ENCODE results near the gene GGNBP2. TPM values are rescaled to one million over a fixed set of nuclear protein-coding genes. Genes with fewer than 3 reads are reported as not detected.

The GGNBP2 gene
- total RNA-seq, 1 experiment from 2014 or later = 27.6 TPM

GRCh38 chr17:36553459-36553858, 8.7 kb downstream of the GGNBP2 start:
- Histone ChIP-seq H3K27me3 (ENCODE audit: control insufficient read depth, insufficient read depth, low read length) (no peaks in the 10 kb centered on the region), H3K4me3 (ENCODE audit: insufficient read depth, low read depth, low read length) (no peak overlapping the region), H3K36me3 (replicated peaks; ENCODE audit: control insufficient read depth, insufficient read depth, low read length) (peaks cover 4% of the 10 kb centered on the region)
- no peak for DNase-seq

GRCh38 chr17:36566081-36566480, 21.4 kb downstream of the GGNBP2 start:
- DNase-seq = no peak
- peaks cover 4% of the 10 kb centered on the region for H3K36me3 ChIP-seq (replicated peaks; ENCODE audit: control insufficient read depth, insufficient read depth, low read length)

GRCh38 chr17:36575028-36575427, 30.3 kb downstream of the GGNBP2 start:
- no peaks in the 10 kb centered on the region for H3K27me3 ChIP-seq (ENCODE audit: control insufficient read depth, insufficient read depth, low read length)
- no peak for DNase-seq
- H3K36me3 ChIP-seq (replicated peaks; ENCODE audit: control insufficient read depth, insufficient read depth, low read length) = peaks cover 8% of the 10 kb centered on the region
- no peak overlapping the region for H3K4me3 ChIP-seq (ENCODE audit: insufficient read depth, low read depth, low read length)

More at GRCh38 chr17:36566081-36566480, 21.4 kb downstream of the GGNBP2 start:
- no peaks in the 10 kb centered on the region for H3K27me3 ChIP-seq (ENCODE audit: control insufficient read depth, insufficient read depth, low read length)
- H3K4me3 ChIP-seq (ENCODE audit: insufficient read depth, low read depth, low read length) = no peak overlapping the region

GRCh38 chr17:36576793-36577192, 32.1 kb downstream of the GGNBP2 start:
- no peak overlapping the region for H3K4me3 ChIP-seq (ENCODE audit: insufficient read depth, low read depth, low read length)
- no peak for DNase-seq
- H3K36me3 ChIP-seq (replicated peaks; ENCODE audit: control insufficient read depth, insufficient read depth, low read length) = peaks cover 11% of the 10 kb centered on the region
- H3K27me3 ChIP-seq (ENCODE audit: control insufficient read depth, insufficient read depth, low read length) = no peaks in the 10 kb centered on the region

- peaks cover 12% of the 10 kb centered on the region for H3K36me3 ChIP-seq (replicated peaks; ENCODE audit: control insufficient read depth, insufficient read depth, low read length)
- H3K4me3 ChIP-seq (ENCODE audit: insufficient read depth, low read depth, low read length) = no peak overlapping the region
- no peaks in the 10 kb centered on the region for H3K27me3 ChIP-seq (ENCODE audit: control insufficient read depth, insufficient read depth, low read length)
- no peak for DNase-seq
Measured at GRCh38 chr17:36578671-36579070, 34.0 kb downstream of the GGNBP2 start.

- Histone ChIP-seq H3K36me3 (replicated peaks; ENCODE audit: control insufficient read depth, insufficient read depth, low read length) (peaks cover 14% of the 10 kb centered on the region), H3K4me3 (ENCODE audit: insufficient read depth, low read depth, low read length) (no peak overlapping the region), H3K27me3 (ENCODE audit: control insufficient read depth, insufficient read depth, low read length) (no peaks in the 10 kb centered on the region)
- DNase-seq = no peak
Measured at GRCh38 chr17:36583787-36584186, 39.1 kb downstream of the GGNBP2 start.

GRCh38 chr17:36586138-36586537, 41.4 kb downstream of the GGNBP2 start:
- DNase-seq = no peak
- no peaks in the 10 kb centered on the region for H3K27me3 ChIP-seq (ENCODE audit: control insufficient read depth, insufficient read depth, low read length)
- no peak overlapping the region for H3K4me3 ChIP-seq (ENCODE audit: insufficient read depth, low read depth, low read length)
- peaks cover 10% of the 10 kb centered on the region for H3K36me3 ChIP-seq (replicated peaks; ENCODE audit: control insufficient read depth, insufficient read depth, low read length)

- Histone ChIP-seq H3K4me3 (ENCODE audit: insufficient read depth, low read depth, low read length) (no peak overlapping the region), H3K27me3 (ENCODE audit: control insufficient read depth, insufficient read depth, low read length) (no peaks in the 10 kb centered on the region), H3K36me3 (replicated peaks; ENCODE audit: control insufficient read depth, insufficient read depth, low read length) (peaks cover 8% of the 10 kb centered on the region)
- DNase-seq = no peak
Measured at GRCh38 chr17:36590082-36590481, 45.4 kb downstream of the GGNBP2 start.

GRCh38 chr17:36591434-36592315, 47.0 kb downstream of the GGNBP2 start, which contains the start of gene DHRS11:
DHRS11 (plus strand) TSS chr17:36591879; CDS start chr17:36592010, 131 bp downstream.
- Histone ChIP-seq H3K4me3 (ENCODE audit: insufficient read depth, low read depth, low read length) (peak within 1 kb of the TSS; percentile 79), H3K27me3 (ENCODE audit: control insufficient read depth, insufficient read depth, low read length) (no peaks in the 10 kb centered on the region), H3K36me3 (replicated peaks; ENCODE audit: control insufficient read depth, insufficient read depth, low read length) (peaks cover 7% of the 10 kb centered on the region)
- peak; percentile 99 for DNase-seq

- Histone ChIP-seq H3K27me3 (ENCODE audit: control insufficient read depth, insufficient read depth, low read length) (no peaks in the 10 kb centered on the region), H3K4me3 (ENCODE audit: insufficient read depth, low read depth, low read length) (peak overlapping the region; percentile 79), H3K36me3 (replicated peaks; ENCODE audit: control insufficient read depth, insufficient read depth, low read length) (peaks cover 5% of the 10 kb centered on the region)
- peak; percentile 87 for DNase-seq
Measured at GRCh38 chr17:36592316-36592715, 47.6 kb downstream of the GGNBP2 start.

GRCh38 chr17:36592716-36593321, 48.1 kb downstream of the GGNBP2 start:
- DNase-seq = peak; percentile 47
- Histone ChIP-seq H3K4me3 (ENCODE audit: insufficient read depth, low read depth, low read length) (peak overlapping the region; percentile 79), H3K36me3 (replicated peaks; ENCODE audit: control insufficient read depth, insufficient read depth, low read length) (peaks cover 5% of the 10 kb centered on the region), H3K27me3 (ENCODE audit: control insufficient read depth, insufficient read depth, low read length) (no peaks in the 10 kb centered on the region)

- no peak for DNase-seq
- Histone ChIP-seq H3K27me3 (ENCODE audit: control insufficient read depth, insufficient read depth, low read length) (no peaks in the 10 kb centered on the region), H3K36me3 (replicated peaks; ENCODE audit: control insufficient read depth, insufficient read depth, low read length) (peaks cover 9% of the 10 kb centered on the region), H3K4me3 (ENCODE audit: insufficient read depth, low read depth, low read length) (no peak overlapping the region)
Measured at GRCh38 chr17:36593656-36594316, 49.1 kb downstream of the GGNBP2 start.

- H3K36me3 ChIP-seq (replicated peaks; ENCODE audit: control insufficient read depth, insufficient read depth, low read length) = peaks cover 9% of the 10 kb centered on the region
- no peak for DNase-seq
- no peak overlapping the region for H3K4me3 ChIP-seq (ENCODE audit: insufficient read depth, low read depth, low read length)
- H3K27me3 ChIP-seq (ENCODE audit: control insufficient read depth, insufficient read depth, low read length) = no peaks in the 10 kb centered on the region
Measured at GRCh38 chr17:36594626-36595401, 50.1 kb downstream of the GGNBP2 start.

- peaks cover 9% of the 10 kb centered on the region for H3K36me3 ChIP-seq (replicated peaks; ENCODE audit: control insufficient read depth, insufficient read depth, low read length)
- DNase-seq = no peak
- no peaks in the 10 kb centered on the region for H3K27me3 ChIP-seq (ENCODE audit: control insufficient read depth, insufficient read depth, low read length)
- no peak overlapping the region for H3K4me3 ChIP-seq (ENCODE audit: insufficient read depth, low read depth, low read length)
Measured at GRCh38 chr17:36597226-36597625, 52.5 kb downstream of the GGNBP2 start.

Data from H7 (cell line).